ENCODE results near the gene TEAD1. TPM values are rescaled to one million over a fixed set of nuclear protein-coding genes. Genes with fewer than 3 reads are reported as not detected.

TEAD1 gene
- total and polyA plus RNA-seq, 9 of the 15 experiments (the other 6 are each of a cell fraction or from before 2014, with no cell fraction given): 1.7 to 17.7 (median 10.8) TPM

- WGBS (ENCODE audit: insufficient coverage, low coverage, missing lambda C conversion rate): 78% methylated on average over 6 of the region's 6 CpGs
- peaks cover 16 to 37% of the 10 kb centered on the region in 2 experiments; a peak in 4 of 5 replicates for H3K4me1 ChIP-seq (replicated peaks in 1 of 2; ENCODE audit: control insufficient read depth in 2 of 2, insufficient read depth in 2 of 2, low read length in 2 of 2)
- H3K9me1 ChIP-seq (ENCODE audit: control insufficient read depth, insufficient read depth, low read length): peaks cover 7% of the 10 kb centered on the region
- no peak for FAIRE-seq
- intact Hi-C loops (cut with micrococcal nuclease): no loop called here
- no peak for DNase-seq (ENCODE audit: extremely low read depth in 1 of 4, low spot score in 3 of 4)
- no peaks in the 10 kb centered on the region for H3K27me3 ChIP-seq (ENCODE audit: control insufficient read depth in 2 of 2, insufficient read depth in 2 of 2, low read length in 2 of 2)
- no peak overlapping the region for H2AFZ ChIP-seq (ENCODE audit: low read depth, low read length)
- ATAC-seq: no peak
- no peaks in the 10 kb centered on the region for H3K36me3 ChIP-seq (ENCODE audit: control insufficient read depth, insufficient read depth, low read length)
- H3K4me2 ChIP-seq (ENCODE audit: insufficient read depth, low read length): no peak overlapping the region
- H3K27ac ChIP-seq (ENCODE audit: extremely low read depth, low read depth, low read length): no peak overlapping the region
- no peaks in the 10 kb centered on the region for H3K9me3 ChIP-seq (replicated peaks; ENCODE audit: control insufficient read depth, insufficient read depth, low read depth, low read length)
- in situ Hi-C loops (cut with MboI): no loop called here
- ChIA-PET POLR2A (no interaction called here), CTCF (ENCODE audit: low intra/inter-chr PET ratio) (no interaction called here)
- no peak overlapping the region for H3K4me3 ChIP-seq
- 0 out of 2 replicates have a peak, but pooled peaks cover 12% of the 10 kb centered on the region for H4K20me1 ChIP-seq (replicated peaks; ENCODE audit: control insufficient read depth, insufficient read depth, low read length)
- no peak overlapping the region for H3K9ac ChIP-seq (ENCODE audit: insufficient read depth in 1 of 2, low read depth in 2 of 2, low read length in 2 of 2)
- BruUV-seq (replicated peaks): no TSS peak
- peaks cover 4% of the 10 kb centered on the region; the same call in 1 of the 3 replicates for H3K79me2 ChIP-seq (ENCODE audit: control insufficient read depth, insufficient read depth, low read length)
- TF ChIP-seq FOS (IDR thresholded peaks at IDR 0.05; ENCODE audit: extremely low read depth, insufficient read length): no peak
- no peak for TF ChIP-seq ZNF280B (CRISPR knock-in tag; IDR thresholded peaks at IDR 0.05)
- TF ChIP-seq ZNF830 (CRISPR knock-in tag; IDR thresholded peaks at IDR 0.05): no peak
- no peak for TF ChIP-seq TRIM24 (IDR thresholded peaks at IDR 0.05)
- TF ChIP-seq PRMT5 (CRISPR knock-in tag; IDR thresholded peaks at IDR 0.05): no peak
- TF ChIP-seq TARDBP (IDR thresholded peaks at IDR 0.05): no peak
- TF ChIP-seq CTCFL (IDR thresholded peaks at IDR 0.05; ENCODE audit: borderline replicate concordance, insufficient read depth, low read depth, low read length, poor library complexity, severe bottlenecking): no peak
- TF ChIP-seq ZNF280A (IDR thresholded peaks at IDR 0.05; ENCODE audit: low read depth, partially characterized antibody): no peak
- no peak for TF ChIP-seq E2F1 (CRISPR knock-in tag; IDR thresholded peaks at IDR 0.05)
- no peak for TF ChIP-seq ATF6 (CRISPR knock-in tag; IDR thresholded peaks at IDR 0.05)
- TF ChIP-seq DNMT1 (IDR thresholded peaks at IDR 0.05): no peak
- no peak for TF ChIP-seq PHF8 (IDR thresholded peaks at IDR 0.05; ENCODE audit: borderline replicate concordance, low read length)
These were observed 133.4 kb downstream of the TEAD1 start for GRCh38 chr11:12807621-12808020.
